ENCODE measurements around the gene NPTXR.
A peak's percentile ranks its signal among the peaks of the same experiment; 100 is the strongest.
"Not testable (repeated sequence)": the region's sequence is repeated elsewhere in the genome, so short reads cannot be mapped to it uniquely, and the experiment has no call there.

The NPTXR gene

GRCh38 chr22:38868886-38869381 lies 25.1 kb upstream of the NPTXR start:
- peak; percentile 49 to 82 (median 60) for DNase-seq (ENCODE audit: low read depth in 3 of 3, low spot score in 1 of 3)

- no peak for DNase-seq (ENCODE audit: low read depth in 3 of 3, low spot score in 1 of 3)
These were observed 24.5 kb upstream of the NPTXR start for GRCh38 chr22:38868286-38868721.

GRCh38 chr22:38867471-38868285 lies 23.9 kb upstream of the NPTXR start:
- no peak for DNase-seq (ENCODE audit: low read depth in 3 of 3, low spot score in 1 of 3)

GRCh38 chr22:38867124-38867455 lies 23.3 kb upstream of the NPTXR start:
- no peak for DNase-seq (ENCODE audit: low read depth in 3 of 3, low spot score in 1 of 3)

GRCh38 chr22:38866399-38867123 lies 22.7 kb upstream of the NPTXR start:
- DNase-seq (ENCODE audit: low read depth in 3 of 3, low spot score in 1 of 3) = no peak

- no peak for DNase-seq (ENCODE audit: low read depth in 3 of 3, low spot score in 1 of 3)
These were observed 22.2 kb upstream of the NPTXR start for GRCh38 chr22:38866024-38866398.

- DNase-seq (ENCODE audit: low read depth in 3 of 3, low spot score in 1 of 3) = no peak
These were observed 21.6 kb upstream of the NPTXR start for GRCh38 chr22:38865201-38866023.

GRCh38 chr22:38864361-38865191 lies 20.7 kb upstream of the NPTXR start:
- DNase-seq (ENCODE audit: low read depth in 3 of 3, low spot score in 1 of 3) = no peak

GRCh38 chr22:38863531-38864131 lies 19.8 kb upstream of the NPTXR start:
- no peak for DNase-seq (ENCODE audit: low read depth in 3 of 3, low spot score in 1 of 3)

- no peak for DNase-seq (ENCODE audit: low read depth in 3 of 3, low spot score in 1 of 3)
These were observed 18.8 kb upstream of the NPTXR start for GRCh38 chr22:38862375-38863329.

- DNase-seq (ENCODE audit: low read depth in 3 of 3, low spot score in 1 of 3) = no peak
These were observed 18.1 kb upstream of the NPTXR start for GRCh38 chr22:38861927-38862326.

- DNase-seq (ENCODE audit: low read depth in 3 of 3, low spot score in 1 of 3) = no peak
These were observed 17.5 kb upstream of the NPTXR start for GRCh38 chr22:38861170-38861876.

GRCh38 chr22:38860283-38861169 lies 16.7 kb upstream of the NPTXR start:
- no peak for DNase-seq (ENCODE audit: low read depth in 3 of 3, low spot score in 1 of 3)

GRCh38 chr22:38859581-38860282 lies 15.9 kb upstream of the NPTXR start:
- DNase-seq (ENCODE audit: low read depth in 3 of 3, low spot score in 1 of 3) = no peak

GRCh38 chr22:38858492-38858891 lies 14.7 kb upstream of the NPTXR start:
- DNase-seq (ENCODE audit: low read depth in 3 of 3, low spot score in 1 of 3) = no peak

- DNase-seq (ENCODE audit: low read depth in 3 of 3, low spot score in 1 of 3) = not testable (repeated sequence)
These were observed 10.6 kb upstream of the NPTXR start for GRCh38 chr22:38854476-38854875.

- DNase-seq (ENCODE audit: low read depth in 3 of 3, low spot score in 1 of 3) = not testable (repeated sequence)
These were observed 10.1 kb upstream of the NPTXR start for GRCh38 chr22:38853883-38854282.

All from stimulated activated CD4-positive, alpha-beta T cell treated with anti-CD3 and anti-CD28 coated beads, TNF-alpha, amount 100 ng/mL, for 1 hour (primary cell).